Liver (tissue), 3 donors: Measurements from ENCODE around the gene BPI.

Experiments
- EGR1 ChIP-seq, 2 donors: IDR thresholded peaks; 2 replicates each; pipeline ENCODE4 v1.6.1; 2016 to 2018; ENCODE audit warnings: antibody characterized with exemption in 2 of 2, low read depth in 2 of 2
- JUND ChIP-seq, 2 donors: IDR thresholded peaks; 2 replicates each; pipeline ENCODE4 v1.6.1; 2016; ENCODE audit warnings: antibody characterized with exemption in 2 of 2
- REST ChIP-seq: IDR thresholded peaks from 2 replicates; pipeline ENCODE4 v1.6.1; 2016; ENCODE audit warnings: antibody characterized with exemption, mild to moderate bottlenecking
- YY1 ChIP-seq: IDR thresholded peaks from 2 replicates; pipeline ENCODE4 v1.6.1; 2016; ENCODE audit warnings: antibody characterized with exemption, mild to moderate bottlenecking
- TF ChIP-seq, protein P1 (sequence below): fragments of 150-350 bp; IDR thresholded peaks from 2 replicates; pipeline ENCODE4 v1.5.1; 2017; ENCODE audit warnings: improper control_type of control experiment, low read depth, low read length; ENCODE audit not compliant: missing input control
- donor health status: healthy.
- donor health status: healthy.

DNA sequence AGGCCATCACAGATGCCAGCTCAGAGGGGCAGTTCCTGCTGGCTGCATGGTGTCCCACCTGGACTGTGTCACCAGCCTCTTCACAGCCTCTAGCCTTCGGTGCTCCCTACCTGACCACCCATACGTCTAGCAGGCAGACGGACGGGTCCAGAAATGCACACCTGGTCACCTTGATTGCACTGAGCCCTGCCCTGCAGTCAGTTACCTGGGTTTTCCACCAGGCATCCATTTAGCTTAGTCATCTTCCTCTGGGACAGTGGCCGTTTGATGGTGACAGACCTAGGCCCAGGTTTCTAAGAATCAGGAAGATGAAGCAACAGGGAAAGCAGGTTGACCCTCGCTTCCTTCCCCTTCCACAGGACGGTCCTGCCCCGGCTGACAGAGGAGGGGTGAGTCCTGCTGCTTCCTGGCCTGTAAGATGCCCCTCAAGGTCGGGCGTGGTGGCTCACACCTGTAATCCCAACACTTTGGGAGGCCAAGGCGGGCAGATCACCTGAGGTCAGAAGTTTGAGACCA lies 9.8 kb upstream of the BPI start:
- TF ChIP-seq, protein P1, sequence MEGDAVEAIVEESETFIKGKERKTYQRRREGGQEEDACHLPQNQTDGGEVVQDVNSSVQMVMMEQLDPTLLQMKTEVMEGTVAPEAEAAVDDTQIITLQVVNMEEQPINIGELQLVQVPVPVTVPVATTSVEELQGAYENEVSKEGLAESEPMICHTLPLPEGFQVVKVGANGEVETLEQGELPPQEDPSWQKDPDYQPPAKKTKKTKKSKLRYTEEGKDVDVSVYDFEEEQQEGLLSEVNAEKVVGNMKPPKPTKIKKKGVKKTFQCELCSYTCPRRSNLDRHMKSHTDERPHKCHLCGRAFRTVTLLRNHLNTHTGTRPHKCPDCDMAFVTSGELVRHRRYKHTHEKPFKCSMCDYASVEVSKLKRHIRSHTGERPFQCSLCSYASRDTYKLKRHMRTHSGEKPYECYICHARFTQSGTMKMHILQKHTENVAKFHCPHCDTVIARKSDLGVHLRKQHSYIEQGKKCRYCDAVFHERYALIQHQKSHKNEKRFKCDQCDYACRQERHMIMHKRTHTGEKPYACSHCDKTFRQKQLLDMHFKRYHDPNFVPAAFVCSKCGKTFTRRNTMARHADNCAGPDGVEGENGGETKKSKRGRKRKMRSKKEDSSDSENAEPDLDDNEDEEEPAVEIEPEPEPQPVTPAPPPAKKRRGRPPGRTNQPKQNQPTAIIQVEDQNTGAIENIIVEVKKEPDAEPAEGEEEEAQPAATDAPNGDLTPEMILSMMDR: no peak
- TF ChIP-seq EGR1 (IDR thresholded peaks at IDR 0.05; ENCODE audit: low read depth in 2 of 2) (no peak), REST (no peak), JUND (IDR thresholded peaks at IDR 0.05) (no peak), YY1 (no peak)
